ENCODE measurements around the gene CAMKK2. TPM values are rescaled to one million over a fixed set of nuclear protein-coding genes. Genes with fewer than 3 reads are reported as not detected.

Gene CAMKK2
- polyA plus RNA-seq, 1 donor from 2014 or later = 29.2 TPM

DNA sequence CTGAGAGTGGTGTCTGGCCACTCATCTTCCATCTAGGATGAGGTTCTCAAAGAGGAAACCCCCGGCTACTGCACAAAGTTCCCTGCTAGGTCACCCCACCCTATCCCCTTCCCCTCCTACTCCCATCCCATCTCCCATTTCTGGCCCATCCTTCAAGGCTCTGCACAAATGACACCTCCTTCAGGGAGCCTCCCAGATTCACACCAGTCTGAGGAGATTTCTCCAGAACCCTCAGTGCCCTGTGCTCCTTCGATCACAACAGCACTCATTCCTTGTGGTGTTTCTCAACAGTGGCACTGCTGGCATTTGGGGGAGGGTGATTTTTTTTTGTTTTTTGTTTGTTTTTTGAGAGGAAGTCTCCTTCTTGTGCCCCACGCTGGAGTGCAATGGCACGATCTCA lies 2.9 kb downstream of the CAMKK2 start:
- Histone ChIP-seq H3K4me2 (ENCODE audit: low read length) (no peak overlapping the region), H3K27me3 (ENCODE audit: insufficient read depth, low read depth, low read length) (no peaks in the 10 kb centered on the region), H3K9me3 (ENCODE audit: low read length) (no peaks in the 10 kb centered on the region), H2AFZ (ENCODE audit: low read depth, low read length) (no peak overlapping the region), H3K9ac (ENCODE audit: low read length) (no peak overlapping the region), H3K27ac (ENCODE audit: low read length) (no peak overlapping the region), H3K4me3 (ENCODE audit: low read length) (no peak overlapping the region), H3K79me2 (replicated peaks; ENCODE audit: insufficient read depth, low read length) (peaks cover 10% of the 10 kb centered on the region), H3F3A (ENCODE audit: insufficient read depth, low read length, poor library complexity, severe bottlenecking) (no peaks in the 10 kb centered on the region), H3K9me2 (ENCODE audit: insufficient read depth, low read length) (no peaks in the 10 kb centered on the region), H3K36me3 (ENCODE audit: insufficient read depth, low read length) (no peaks in the 10 kb centered on the region), H4K20me1 (ENCODE audit: insufficient read depth) (no peaks in the 10 kb centered on the region)
- TF ChIP-seq CTCF (IDR thresholded peaks at IDR 0.05; ENCODE audit: poor library complexity, severe bottlenecking) (no peak), RAD21 (conservative IDR thresholded peaks at IDR 0.05) (no peak), POLR2AphosphoS5 (IDR thresholded peaks at IDR 0.05) (no peak), TAF1 (IDR thresholded peaks at IDR 0.05; ENCODE audit: low read depth) (no peak), EP300 (conservative IDR thresholded peaks at IDR 0.05; ENCODE audit: poor library complexity, severe bottlenecking) (no peak), EZH2 (IDR thresholded peaks at IDR 0.05; ENCODE audit: borderline replicate concordance, insufficient read depth, low read length, poor library complexity, severe bottlenecking) (no peak), MXI1 (conservative IDR thresholded peaks at IDR 0.05; ENCODE audit: poor library complexity, severe bottlenecking) (no peak), SMC3 (conservative IDR thresholded peaks at IDR 0.05; ENCODE audit: poor library complexity) (no peak)
- TF ChIP-seq, protein P1, sequence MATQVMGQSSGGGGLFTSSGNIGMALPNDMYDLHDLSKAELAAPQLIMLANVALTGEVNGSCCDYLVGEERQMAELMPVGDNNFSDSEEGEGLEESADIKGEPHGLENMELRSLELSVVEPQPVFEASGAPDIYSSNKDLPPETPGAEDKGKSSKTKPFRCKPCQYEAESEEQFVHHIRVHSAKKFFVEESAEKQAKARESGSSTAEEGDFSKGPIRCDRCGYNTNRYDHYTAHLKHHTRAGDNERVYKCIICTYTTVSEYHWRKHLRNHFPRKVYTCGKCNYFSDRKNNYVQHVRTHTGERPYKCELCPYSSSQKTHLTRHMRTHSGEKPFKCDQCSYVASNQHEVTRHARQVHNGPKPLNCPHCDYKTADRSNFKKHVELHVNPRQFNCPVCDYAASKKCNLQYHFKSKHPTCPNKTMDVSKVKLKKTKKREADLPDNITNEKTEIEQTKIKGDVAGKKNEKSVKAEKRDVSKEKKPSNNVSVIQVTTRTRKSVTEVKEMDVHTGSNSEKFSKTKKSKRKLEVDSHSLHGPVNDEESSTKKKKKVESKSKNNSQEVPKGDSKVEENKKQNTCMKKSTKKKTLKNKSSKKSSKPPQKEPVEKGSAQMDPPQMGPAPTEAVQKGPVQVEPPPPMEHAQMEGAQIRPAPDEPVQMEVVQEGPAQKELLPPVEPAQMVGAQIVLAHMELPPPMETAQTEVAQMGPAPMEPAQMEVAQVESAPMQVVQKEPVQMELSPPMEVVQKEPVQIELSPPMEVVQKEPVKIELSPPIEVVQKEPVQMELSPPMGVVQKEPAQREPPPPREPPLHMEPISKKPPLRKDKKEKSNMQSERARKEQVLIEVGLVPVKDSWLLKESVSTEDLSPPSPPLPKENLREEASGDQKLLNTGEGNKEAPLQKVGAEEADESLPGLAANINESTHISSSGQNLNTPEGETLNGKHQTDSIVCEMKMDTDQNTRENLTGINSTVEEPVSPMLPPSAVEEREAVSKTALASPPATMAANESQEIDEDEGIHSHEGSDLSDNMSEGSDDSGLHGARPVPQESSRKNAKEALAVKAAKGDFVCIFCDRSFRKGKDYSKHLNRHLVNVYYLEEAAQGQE (IDR thresholded peaks at IDR 0.05; ENCODE audit: borderline replicate concordance) = no peak

DNA sequence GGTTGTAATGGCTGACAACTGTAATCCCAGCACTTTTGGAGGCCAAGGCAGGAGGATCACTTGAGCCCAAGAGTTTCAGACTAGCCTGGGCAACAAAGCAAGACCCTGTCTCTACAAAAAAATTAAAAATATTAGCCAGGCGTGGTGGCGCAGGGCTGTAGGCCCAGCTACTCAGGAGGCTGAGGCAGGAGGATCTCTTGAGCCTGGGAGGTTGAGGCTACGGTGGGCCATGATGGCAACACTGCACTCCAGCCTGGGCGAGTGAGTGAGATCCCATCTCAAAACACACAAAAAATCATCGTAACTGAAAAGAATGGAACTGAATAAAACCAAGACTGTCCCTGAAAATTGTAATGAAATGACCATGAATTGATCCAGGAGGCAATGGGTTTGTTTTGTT lies 6.1 kb downstream of the CAMKK2 start:
- Histone ChIP-seq H3K36me3 (ENCODE audit: insufficient read depth, low read length) (no peaks in the 10 kb centered on the region), H3K9me3 (ENCODE audit: low read length) (no peaks in the 10 kb centered on the region), H4K20me1 (ENCODE audit: insufficient read depth) (no peaks in the 10 kb centered on the region), H3K4me2 (ENCODE audit: low read length) (no peak overlapping the region), H2AFZ (ENCODE audit: low read depth, low read length) (no peak overlapping the region), H3F3A (ENCODE audit: insufficient read depth, low read length, poor library complexity, severe bottlenecking) (no peaks in the 10 kb centered on the region), H3K79me2 (replicated peaks; ENCODE audit: insufficient read depth, low read length) (peaks cover 4% of the 10 kb centered on the region), H3K27me3 (ENCODE audit: insufficient read depth, low read depth, low read length) (no peaks in the 10 kb centered on the region), H3K27ac (ENCODE audit: low read length) (no peak overlapping the region), H3K9me2 (ENCODE audit: insufficient read depth, low read length) (no peaks in the 10 kb centered on the region), H3K9ac (ENCODE audit: low read length) (no peak overlapping the region), H3K4me3 (ENCODE audit: low read length) (no peak overlapping the region)
- no peak for TF ChIP-seq CTCF (IDR thresholded peaks at IDR 0.05; ENCODE audit: poor library complexity, severe bottlenecking)
